ENCODE measurements around the gene RETN. TPM values are rescaled to one million over a fixed set of nuclear protein-coding genes. Genes with fewer than 3 reads are reported as not detected.

Gene RETN
- total and polyA plus RNA-seq, 2 donors (not counting 3 experiments of a cell fraction or from before 2014, with no cell fraction given) = not detected

DNA sequence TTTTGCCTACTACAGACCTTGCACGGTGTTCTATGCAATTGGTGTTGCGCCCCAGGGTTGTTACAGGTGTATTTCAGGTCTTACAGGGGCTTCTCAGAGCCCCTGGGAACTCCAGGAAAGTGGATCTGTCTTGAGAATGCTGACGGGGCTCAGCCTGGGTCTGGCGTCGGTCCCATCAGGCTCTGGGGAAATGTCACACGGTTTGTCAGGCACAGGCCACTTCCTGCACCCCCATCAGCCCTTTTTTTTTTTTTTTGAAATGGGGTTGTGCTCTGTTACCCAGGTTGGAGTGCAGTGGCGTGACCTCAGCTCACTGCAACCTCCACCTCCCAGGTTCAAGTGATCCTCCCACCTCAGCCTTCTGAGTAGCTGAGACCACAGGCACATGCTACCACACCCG is 49.8 kb downstream of the RETN start:
- ChIA-PET POLR2A (no interaction called here), CTCF (interaction anchor here (1.4 to 1.9 kb wide), 2 partner anchors 9 to 38 kb away, joined by 5 to 6 read pairs; partner anchors contain the start of gene TRAPPC5)
- no peaks in the 10 kb centered on the region for H3K4me1 ChIP-seq (ENCODE audit: control insufficient read depth, extremely low read depth, insufficient read depth, low read length)
- H3K27me3 ChIP-seq (ENCODE audit: control insufficient read depth in 2 of 2, insufficient read depth in 2 of 2, low read length in 2 of 2) = peaks cover 0 to 2% of the 10 kb centered on the region in 2 experiments
- H3K36me3 ChIP-seq (ENCODE audit: control insufficient read depth in 2 of 2, extremely low read depth in 1 of 2, insufficient read depth in 2 of 2, low read length in 2 of 2) = no peaks in the 10 kb centered on the region
- no peak for TF ChIP-seq POLR2A (IDR thresholded peaks at IDR 0.05; ENCODE audit: low read depth, low read length)
- TF ChIP-seq, protein P1, sequence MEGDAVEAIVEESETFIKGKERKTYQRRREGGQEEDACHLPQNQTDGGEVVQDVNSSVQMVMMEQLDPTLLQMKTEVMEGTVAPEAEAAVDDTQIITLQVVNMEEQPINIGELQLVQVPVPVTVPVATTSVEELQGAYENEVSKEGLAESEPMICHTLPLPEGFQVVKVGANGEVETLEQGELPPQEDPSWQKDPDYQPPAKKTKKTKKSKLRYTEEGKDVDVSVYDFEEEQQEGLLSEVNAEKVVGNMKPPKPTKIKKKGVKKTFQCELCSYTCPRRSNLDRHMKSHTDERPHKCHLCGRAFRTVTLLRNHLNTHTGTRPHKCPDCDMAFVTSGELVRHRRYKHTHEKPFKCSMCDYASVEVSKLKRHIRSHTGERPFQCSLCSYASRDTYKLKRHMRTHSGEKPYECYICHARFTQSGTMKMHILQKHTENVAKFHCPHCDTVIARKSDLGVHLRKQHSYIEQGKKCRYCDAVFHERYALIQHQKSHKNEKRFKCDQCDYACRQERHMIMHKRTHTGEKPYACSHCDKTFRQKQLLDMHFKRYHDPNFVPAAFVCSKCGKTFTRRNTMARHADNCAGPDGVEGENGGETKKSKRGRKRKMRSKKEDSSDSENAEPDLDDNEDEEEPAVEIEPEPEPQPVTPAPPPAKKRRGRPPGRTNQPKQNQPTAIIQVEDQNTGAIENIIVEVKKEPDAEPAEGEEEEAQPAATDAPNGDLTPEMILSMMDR (IDR thresholded peaks at IDR 0.05; ENCODE audit: extremely low read depth in 1 of 2, insufficient read depth in 1 of 2, low read depth in 1 of 2, low read length in 2 of 2) = no peak
- no peak for TF ChIP-seq JUN (IDR thresholded peaks at IDR 0.05; ENCODE audit: borderline replicate concordance, insufficient read depth, insufficient read length, low read depth)
- TF ChIP-seq, protein P2, sequence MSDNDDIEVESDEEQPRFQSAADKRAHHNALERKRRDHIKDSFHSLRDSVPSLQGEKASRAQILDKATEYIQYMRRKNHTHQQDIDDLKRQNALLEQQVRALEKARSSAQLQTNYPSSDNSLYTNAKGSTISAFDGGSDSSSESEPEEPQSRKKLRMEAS (IDR thresholded peaks at IDR 0.05; ENCODE audit: insufficient read depth, insufficient read length) = no peak
- TF ChIP-seq MYC (IDR thresholded peaks at IDR 0.05; ENCODE audit: low read depth, low read length) = no peak
- TF ChIP-seq EZH2 (IDR thresholded peaks at IDR 0.05; ENCODE audit: borderline replicate concordance, low read depth, low read length, severe bottlenecking) = no peak
- TF ChIP-seq FOS (IDR thresholded peaks at IDR 0.05; ENCODE audit: borderline replicate concordance, insufficient read depth, low read length) = no peak
- no peak for TF ChIP-seq POLR2AphosphoS5 (IDR thresholded peaks at IDR 0.05; ENCODE audit: insufficient read depth, low read depth, low read length)
- TF ChIP-seq GATA2 (IDR thresholded peaks at IDR 0.05; ENCODE audit: insufficient read depth, insufficient read length, low read depth, low read length) = no peak
- intact Hi-C loops (cut with micrococcal nuclease) = no loop called here
- no peak overlapping the region for H3K9ac ChIP-seq (replicated peaks; ENCODE audit: extremely low read depth, insufficient read depth, low read length)
- dilution Hi-C loops (cut with MboI; ENCODE audit: extremely low pct_ligation_motif_present, low sequenced_read_pairs) = no loop called here
- H3K9me1 ChIP-seq (replicated peaks; ENCODE audit: control insufficient read depth, extremely low read depth, insufficient read depth, low read length) = no peaks in the 10 kb centered on the region
- H3K4me3 ChIP-seq (replicated peaks in 1 of 3; ENCODE audit: insufficient read depth in 1 of 3, low read depth in 1 of 3, low read length in 3 of 3) = no peak overlapping the region
- no peak overlapping the region for H3K4me2 ChIP-seq (ENCODE audit: insufficient read depth, low read length)
- H3K79me2 ChIP-seq (ENCODE audit: control insufficient read depth, insufficient read depth, low read length) = no peaks in the 10 kb centered on the region
- H3K9me3 ChIP-seq (replicated peaks; ENCODE audit: control insufficient read depth, insufficient read depth, low read length) = no peaks in the 10 kb centered on the region
- H4K20me1 ChIP-seq (replicated peaks; ENCODE audit: control insufficient read depth, extremely low read depth, insufficient read depth, low read length) = no peaks in the 10 kb centered on the region
- DNase-seq (ENCODE audit: low read depth, low spot score) (no peak), FAIRE-seq (no peak)
- no peak overlapping the region for H2AFZ ChIP-seq (ENCODE audit: low read depth, low read length)
- no peak overlapping the region for H3K27ac ChIP-seq (ENCODE audit: insufficient read depth, low read depth, low read length)
- BruUV-seq (replicated peaks) = no TSS peak

Other genes with a start within 250 kb of the RETN start
- gene PEX11G, start 180.0 kb upstream of the RETN start, total RNA-seq = 1.3 and 1.6 TPM in 2 replicates
- gene PEX11G, start 180.0 kb upstream of the RETN start, polyA plus RNA-seq = 1.9 and 2.4 TPM in 2 replicates
- gene ZNF358, start 152.9 kb upstream of the RETN start, total RNA-seq = 51.2 and 52.1 TPM in 2 replicates
- 83.2 and 90.6 TPM in 2 replicates for gene ZNF358, start 152.9 kb upstream of the RETN start, polyA plus RNA-seq
- gene MCOLN1, start 146.4 kb upstream of the RETN start, total RNA-seq = 23.0 and 26.9 TPM in 2 replicates
- 60.9 and 84.6 TPM in 2 replicates for gene MCOLN1, start 146.4 kb upstream of the RETN start, polyA plus RNA-seq
- 163 and 164 TPM in 2 replicates for gene PNPLA6, start 133.3 kb upstream of the RETN start, total RNA-seq
- gene PNPLA6, start 133.3 kb upstream of the RETN start, polyA plus RNA-seq = 106 and 117 TPM in 2 replicates
- 0.16 and 0.22 TPM in 2 replicates for gene CAMSAP3, start 73.2 kb upstream of the RETN start, total RNA-seq
- gene CAMSAP3, start 73.2 kb upstream of the RETN start, polyA plus RNA-seq = 0.11 TPM in 2 replicates
- gene XAB2, start 39.5 kb upstream of the RETN start, total RNA-seq = 37.0 and 37.3 TPM in 2 replicates
- gene XAB2, start 39.5 kb upstream of the RETN start, polyA plus RNA-seq = 47.6 and 51.6 TPM in 2 replicates
- gene PET100, start 39.3 kb upstream of the RETN start, total RNA-seq = 162 and 172 TPM in 2 replicates
- 55.0 and 59.0 TPM in 2 replicates for gene PET100, start 39.3 kb upstream of the RETN start, polyA plus RNA-seq
- gene PCP2, start 35.3 kb upstream of the RETN start, total RNA-seq = not detected in 2 replicates
- gene PCP2, start 35.3 kb upstream of the RETN start, polyA plus RNA-seq = not detected in 2 replicates
- 70.0 and 87.6 TPM in 2 replicates for gene STXBP2, start 31.9 kb upstream of the RETN start, total RNA-seq
- 104 and 105 TPM in 2 replicates for gene STXBP2, start 31.9 kb upstream of the RETN start, polyA plus RNA-seq
- gene MCEMP1, start 8.0 kb downstream of the RETN start, total RNA-seq = not detected in 2 replicates
- not detected in 2 replicates for gene MCEMP1, start 8.0 kb downstream of the RETN start, polyA plus RNA-seq
- gene TRAPPC5, start 11.8 kb downstream of the RETN start, total RNA-seq = 148 and 172 TPM in 2 replicates
- gene TRAPPC5, start 11.8 kb downstream of the RETN start, polyA plus RNA-seq = 114 and 212 TPM in 2 replicates
- not detected in 2 replicates for gene FCER2, start 33.1 kb downstream of the RETN start, total RNA-seq
- not detected in 2 replicates for gene FCER2, start 33.1 kb downstream of the RETN start, polyA plus RNA-seq
- gene CLEC4G, start 63.1 kb downstream of the RETN start, total RNA-seq = not detected in 2 replicates
- not detected in 2 replicates for gene CLEC4G, start 63.1 kb downstream of the RETN start, polyA plus RNA-seq
- gene CD209, start 78.5 kb downstream of the RETN start, total RNA-seq = not detected in 2 replicates
- not detected in 2 replicates for gene CD209, start 78.5 kb downstream of the RETN start, polyA plus RNA-seq
- gene CLEC4M, start 94.2 kb downstream of the RETN start, total RNA-seq = 0.23 and 0.46 TPM in 2 replicates
- gene CLEC4M, start 94.2 kb downstream of the RETN start, polyA plus RNA-seq = 1.0 and 1.1 TPM in 2 replicates
- 13.5 and 18.3 TPM in 2 replicates for gene EVI5L, start 161.2 kb downstream of the RETN start, total RNA-seq
- 11.9 and 15.8 TPM in 2 replicates for gene EVI5L, start 161.2 kb downstream of the RETN start, polyA plus RNA-seq
- not detected in 2 replicates for gene PRR36, start 205.3 kb downstream of the RETN start, total RNA-seq
- 0.05 TPM in 1 of 2 replicates, not detected in the other for gene PRR36, start 205.3 kb downstream of the RETN start, polyA plus RNA-seq
- 1.6 and 1.8 TPM in 2 replicates for gene LRRC8E, start 219.5 kb downstream of the RETN start, total RNA-seq
- gene LRRC8E, start 219.5 kb downstream of the RETN start, polyA plus RNA-seq = 1.1 and 1.3 TPM in 2 replicates
- 31.6 and 36.0 TPM in 2 replicates for gene MAP2K7, start 234.8 kb downstream of the RETN start, total RNA-seq
- 13.8 and 14.0 TPM in 2 replicates for gene MAP2K7, start 234.8 kb downstream of the RETN start, polyA plus RNA-seq
- 1.2 TPM in 1 of 2 replicates, not detected in the other for gene TGFBR3L, start 245.8 kb downstream of the RETN start, total RNA-seq
- gene TGFBR3L, start 245.8 kb downstream of the RETN start, polyA plus RNA-seq = 0.35 and 0.81 TPM in 2 replicates

Data from endothelial cell of umbilical vein (primary cell).